Lower lobe of right lung (tissue), 2 donors: Measurements from ENCODE around the gene MAST2. TPM values are rescaled to one million over a fixed set of nuclear protein-coding genes. Genes with fewer than 3 reads are reported as not detected.

Experiments used
- ATAC-seq, 2 donors: fragments of 200-7000 bp; cut with Tn5 transposase; one replicate each; pipeline ENCODE4 v1.9.1; 2020 to 2022; ENCODE audit warnings: mild to moderate bottlenecking in 2 of 2, moderate library complexity in 2 of 2
- DNase-seq: peaks from one replicate; pipeline ENCODE4 v3.0.0-alpha.2; 2020
- H3K27ac ChIP-seq: fragments of 200-600 bp; one replicate; pipeline ENCODE4 v1.8.0; 2022
- H3K27me3 ChIP-seq: fragments of 200-600 bp; one replicate; pipeline ENCODE4 v1.8.0; 2022; ENCODE audit warnings: low read depth
- H3K36me3 ChIP-seq: fragments of 200-600 bp; one replicate; pipeline ENCODE4 v1.8.0; 2022; ENCODE audit warnings: mild to moderate bottlenecking
- H3K4me1 ChIP-seq: fragments of 200-600 bp; one replicate; pipeline ENCODE4 v1.8.0; 2022
- H3K4me3 ChIP-seq: fragments of 200-600 bp; one replicate; pipeline ENCODE4 v1.8.0; 2022; ENCODE audit warnings: mild to moderate bottlenecking
- H3K9me3 ChIP-seq: fragments of 200-600 bp; one replicate; pipeline ENCODE4 v1.8.0; 2022
- intact Hi-C: fragments of 100-400 bp; cut with DNase I; formaldehyde crosslinking; loops from one replicate; pipeline ENCODE4 v1.11.0; 2022
- total RNA-seq: library from RNA; stranded (reverse); fragmentation: NEBNext Ultra II Directional; extraction: Animal tissue kit (Norgen Biotek cat#: 25700); gene quantifications from one replicate; pipeline ENCODE4 v1.2.1, GENCODE V29; 2021
- TF ChIP-seq, protein P1 (sequence below): fragments of 200-600 bp; IDR thresholded peaks from one replicate; pipeline ENCODE4 v1.8.0; 2022; ENCODE audit warnings: antibody characterized with exemption, mild to moderate bottlenecking
- donor health status: DM: no; HTN: yes; CAD: no; lungs with severe emphysema.

Gene MAST2
- total RNA-seq, 1 donor from 2014 or later: 25.8 TPM

DNA sequence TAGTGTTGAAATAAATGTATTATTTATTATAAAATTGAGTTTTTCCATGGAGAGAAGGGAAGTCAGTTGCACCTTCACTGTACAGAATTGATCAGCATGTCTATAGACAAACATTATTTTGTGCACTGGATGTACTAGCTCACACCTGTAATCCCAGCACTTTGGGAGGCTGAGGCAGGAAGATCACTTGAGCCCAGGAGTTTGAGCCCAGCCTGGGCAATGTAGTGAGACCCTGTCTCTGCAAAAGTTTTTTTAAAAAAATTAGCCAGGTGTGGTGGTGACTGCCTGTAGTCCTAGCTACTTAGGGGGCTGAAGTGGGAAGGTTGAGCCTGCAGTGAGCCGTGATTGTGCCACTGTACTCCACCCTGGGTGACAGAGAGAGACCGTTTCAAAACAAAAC is 87.7 kb downstream of the MAST2 start:
- Histone ChIP-seq H3K36me3 (no peaks in the 10 kb centered on the region), H3K27ac (no peak overlapping the region), H3K9me3 (no peaks in the 10 kb centered on the region), H3K27me3 (no peaks in the 10 kb centered on the region), H3K4me1 (peaks cover 6% of the 10 kb centered on the region), H3K4me3 (no peak overlapping the region)
- intact Hi-C loops: no loop called here
- DNase-seq (no peak), ATAC-seq (no peak)
- TF ChIP-seq, protein P1, sequence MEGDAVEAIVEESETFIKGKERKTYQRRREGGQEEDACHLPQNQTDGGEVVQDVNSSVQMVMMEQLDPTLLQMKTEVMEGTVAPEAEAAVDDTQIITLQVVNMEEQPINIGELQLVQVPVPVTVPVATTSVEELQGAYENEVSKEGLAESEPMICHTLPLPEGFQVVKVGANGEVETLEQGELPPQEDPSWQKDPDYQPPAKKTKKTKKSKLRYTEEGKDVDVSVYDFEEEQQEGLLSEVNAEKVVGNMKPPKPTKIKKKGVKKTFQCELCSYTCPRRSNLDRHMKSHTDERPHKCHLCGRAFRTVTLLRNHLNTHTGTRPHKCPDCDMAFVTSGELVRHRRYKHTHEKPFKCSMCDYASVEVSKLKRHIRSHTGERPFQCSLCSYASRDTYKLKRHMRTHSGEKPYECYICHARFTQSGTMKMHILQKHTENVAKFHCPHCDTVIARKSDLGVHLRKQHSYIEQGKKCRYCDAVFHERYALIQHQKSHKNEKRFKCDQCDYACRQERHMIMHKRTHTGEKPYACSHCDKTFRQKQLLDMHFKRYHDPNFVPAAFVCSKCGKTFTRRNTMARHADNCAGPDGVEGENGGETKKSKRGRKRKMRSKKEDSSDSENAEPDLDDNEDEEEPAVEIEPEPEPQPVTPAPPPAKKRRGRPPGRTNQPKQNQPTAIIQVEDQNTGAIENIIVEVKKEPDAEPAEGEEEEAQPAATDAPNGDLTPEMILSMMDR: no peak

DNA sequence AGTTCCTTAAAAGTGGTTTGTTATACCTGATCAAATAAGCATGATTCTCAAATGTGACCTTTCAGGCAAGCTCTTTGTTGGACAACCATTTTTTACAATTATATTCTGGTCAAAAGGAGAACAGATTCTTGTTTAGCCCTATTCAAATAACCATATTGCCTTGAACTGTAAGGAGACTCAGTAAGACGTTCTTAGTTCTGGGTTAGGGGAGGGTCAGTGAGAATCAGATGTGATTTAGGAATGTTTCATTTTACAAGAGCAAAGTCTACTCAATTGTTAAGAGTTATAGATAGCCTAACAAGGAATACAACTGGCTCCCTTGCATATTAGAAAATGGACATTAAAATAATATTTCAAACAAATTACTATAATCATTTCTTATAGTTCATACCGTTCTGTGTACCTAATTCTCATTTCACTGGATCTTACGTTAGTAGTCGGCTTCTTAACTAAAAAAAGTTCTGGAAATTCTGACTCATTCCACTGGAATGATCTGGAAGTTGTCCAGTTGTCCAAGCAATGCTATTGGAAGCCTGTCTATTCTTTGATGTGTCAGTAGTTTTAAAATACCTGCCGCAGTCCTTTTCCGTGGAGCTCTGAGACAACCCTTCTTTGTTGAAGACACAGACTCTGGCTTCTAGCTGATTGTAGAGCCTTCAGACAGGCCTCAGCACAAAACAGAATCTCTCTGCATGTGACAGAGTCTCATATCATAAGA is 88.8 kb downstream of the MAST2 start:
- TF ChIP-seq, protein P1: no peak
- peaks cover 6% of the 10 kb centered on the region for H3K4me1 ChIP-seq
- DNase-seq (no peak), ATAC-seq (peak; percentile 49 to 86)
- intact Hi-C loops: no loop called here
- H3K27ac ChIP-seq: peak overlapping the region; percentile 42
- H3K4me3 ChIP-seq: no peak overlapping the region
- H3K36me3 ChIP-seq: no peaks in the 10 kb centered on the region
- H3K27me3 ChIP-seq: no peaks in the 10 kb centered on the region
- no peaks in the 10 kb centered on the region for H3K9me3 ChIP-seq

- Histone ChIP-seq H3K4me3 (no peak overlapping the region), H3K9me3 (no peaks in the 10 kb centered on the region), H3K4me1 (peaks cover 6% of the 10 kb centered on the region), H3K27ac (no peak overlapping the region), H3K36me3 (no peaks in the 10 kb centered on the region), H3K27me3 (no peaks in the 10 kb centered on the region)
- no peak for DNase-seq
- no peak for ATAC-seq
- TF ChIP-seq, protein P1: no peak
- intact Hi-C loops: no loop called here
These were observed 90.9 kb downstream of the MAST2 start for GRCh38 chr1:45894331-45894730.

DNA sequence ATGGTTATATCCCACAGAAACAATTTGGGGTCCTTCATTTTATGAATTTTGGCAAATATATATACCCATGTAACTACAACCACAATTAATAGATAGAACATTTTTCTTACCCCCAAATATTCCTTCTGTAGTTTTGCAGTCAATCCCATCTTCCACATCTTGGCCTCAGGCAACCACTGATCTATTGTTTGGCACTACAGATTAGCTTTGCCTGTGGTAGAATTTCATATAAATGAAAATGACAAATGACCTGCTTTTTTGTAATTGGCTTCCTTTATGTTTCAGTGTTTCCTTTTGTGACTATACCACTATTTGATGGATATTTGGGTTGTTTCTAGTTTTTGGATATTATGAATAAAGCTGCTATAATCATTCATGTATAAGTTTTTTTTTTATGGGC is 91.5 kb downstream of the MAST2 start:
- Histone ChIP-seq H3K4me3 (no peak overlapping the region), H3K9me3 (no peaks in the 10 kb centered on the region), H3K36me3 (no peaks in the 10 kb centered on the region), H3K27ac (no peak overlapping the region), H3K27me3 (no peaks in the 10 kb centered on the region), H3K4me1 (peaks cover 6% of the 10 kb centered on the region)
- ATAC-seq (no peak), DNase-seq (no peak)
- intact Hi-C loops: no loop called here
- TF ChIP-seq, protein P1: no peak

DNA sequence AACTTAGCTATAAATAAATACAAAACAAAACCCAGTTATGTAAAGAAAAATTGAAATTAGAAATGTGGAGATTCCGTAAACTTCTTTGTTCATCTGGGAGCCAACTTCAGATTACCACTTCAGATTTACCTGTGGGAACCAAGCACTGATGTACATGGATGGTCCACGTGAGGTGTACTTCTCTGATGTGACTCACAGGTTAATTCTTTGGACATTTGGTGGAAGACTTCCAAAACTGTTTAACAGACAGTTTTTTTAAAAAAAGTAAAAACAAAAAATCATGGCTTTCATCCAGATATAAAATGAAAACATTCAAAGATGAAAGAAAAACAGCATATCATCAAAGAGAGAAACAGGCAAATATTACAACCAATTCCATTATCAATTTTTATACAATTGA is 92.0 kb downstream of the MAST2 start:
- H3K4me3 ChIP-seq: no peak overlapping the region
- intact Hi-C loops: no loop called here
- no peaks in the 10 kb centered on the region for H3K9me3 ChIP-seq
- H3K27ac ChIP-seq: no peak overlapping the region
- peaks cover 6% of the 10 kb centered on the region for H3K4me1 ChIP-seq
- H3K27me3 ChIP-seq: no peaks in the 10 kb centered on the region
- TF ChIP-seq, protein P1: no peak
- H3K36me3 ChIP-seq: no peaks in the 10 kb centered on the region
- DNase-seq: no peak
- ATAC-seq: no peak
